K562 treated with DMSO at 1 percent for 4 hours (cell line): ENCODE data around the gene C1orf226. TPM values are rescaled to one million over a fixed set of nuclear protein-coding genes. Genes with fewer than 3 reads are reported as not detected.

Source experiments
- total RNA-seq: library from RNA; unstranded; fragments of 300-600 nt; gene quantifications from 2 replicates; pipeline ENCODE4 v1.2.3, GENCODE V29; 2022; ENCODE audit not compliant: insufficient read depth

The C1orf226 gene, protein sequence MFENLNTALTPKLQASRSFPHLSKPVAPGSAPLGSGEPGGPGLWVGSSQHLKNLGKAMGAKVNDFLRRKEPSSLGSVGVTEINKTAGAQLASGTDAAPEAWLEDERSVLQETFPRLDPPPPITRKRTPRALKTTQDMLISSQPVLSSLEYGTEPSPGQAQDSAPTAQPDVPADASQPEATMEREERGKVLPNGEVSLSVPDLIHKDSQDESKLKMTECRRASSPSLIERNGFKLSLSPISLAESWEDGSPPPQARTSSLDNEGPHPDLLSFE
- total RNA-seq = 0.27 and 1.1 TPM in 2 replicates

DNA sequence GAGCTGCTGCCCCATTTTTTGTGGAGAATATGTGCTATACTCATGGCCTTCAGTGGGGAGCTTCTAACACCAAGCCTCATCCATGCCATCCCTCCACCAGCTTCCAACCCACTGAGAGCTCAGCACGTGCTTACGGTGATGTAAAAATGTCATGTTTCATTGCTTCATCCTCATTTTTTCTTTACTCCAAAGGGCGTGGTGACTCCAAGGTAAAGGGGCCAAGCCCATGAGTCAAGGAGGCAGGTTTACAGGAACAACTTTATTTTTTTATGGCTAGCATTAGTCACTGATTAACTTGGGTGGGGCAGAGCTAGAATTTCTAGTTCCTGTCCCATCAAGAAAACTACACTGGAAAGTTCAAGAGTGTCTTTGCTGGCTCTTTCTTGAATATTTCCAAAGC, at the start of gene C1orf226:
Gene C1orf226 (plus strand): TSS at position 346 of the 400 bp plus-strand sequence. CDS start 174 bp downstream, outside the sequence.

DNA sequence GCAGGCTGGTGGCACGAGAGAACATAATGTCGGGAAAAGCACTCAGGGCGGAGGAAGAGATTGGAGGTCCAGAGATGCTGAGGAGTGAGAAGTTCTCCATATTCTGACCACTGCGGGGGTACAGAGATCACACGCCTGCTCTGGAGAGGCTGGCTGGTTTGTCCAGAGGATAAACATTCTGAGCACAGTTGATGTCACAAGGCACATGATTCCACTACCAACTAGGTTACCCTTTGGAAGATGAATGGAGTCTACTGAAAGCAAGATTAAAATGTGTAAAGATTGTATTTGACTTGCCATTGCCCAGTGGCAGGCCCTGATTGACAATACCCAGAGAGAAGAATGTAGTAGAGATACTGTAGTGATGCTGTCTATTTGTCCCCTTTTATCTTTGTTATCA, 4.8 kb upstream of the C1orf226 start, which contains the start of gene SPATA46:
Gene SPATA46 (minus strand): TSS at position 164 of the 400 bp plus-strand sequence. CDS start 64 bp downstream, at position 100.

DNA sequence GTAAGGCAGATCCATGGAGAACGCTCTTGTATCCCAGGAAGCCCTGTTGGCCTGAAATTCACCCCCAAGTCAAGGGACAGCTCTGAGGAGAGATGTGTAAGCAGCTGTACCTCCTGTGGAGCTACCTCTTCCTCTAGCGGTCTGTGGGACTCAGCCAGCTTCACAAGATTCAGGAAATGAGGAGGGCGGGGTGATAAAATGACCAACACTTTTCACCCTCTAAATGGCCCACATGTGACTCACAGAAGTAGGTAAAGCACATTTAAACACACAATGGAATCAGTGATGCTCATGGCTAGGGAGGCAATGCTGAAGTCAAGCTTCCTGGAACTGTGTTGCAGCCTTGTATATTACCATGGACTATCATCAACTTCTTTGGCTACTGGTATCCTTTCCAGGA, 30.5 kb downstream of the C1orf226 start, which contains the start of gene SH2D1B:
Gene SH2D1B (minus strand): TSS at position 135 of the 400 bp plus-strand sequence. CDS start 120 bp downstream, at position 15.

Other genes with a start within 250 kb of the C1orf226 start
- not detected in 2 replicates for gene SPATA46, start 4.9 kb upstream of the C1orf226 start, total RNA-seq
- not detected in 2 replicates for gene SH2D1B, start 30.4 kb downstream of the C1orf226 start, total RNA-seq
- 15.7 and 17.3 TPM in 2 replicates for gene UHMK1, start 116.1 kb downstream of the C1orf226 start, total RNA-seq
- gene UAP1, start 180.0 kb downstream of the C1orf226 start, total RNA-seq = 51.1 and 62.8 TPM in 2 replicates